IPS DF 6.9 (cell line): Measurements from ENCODE around the gene NXPH4.

Source experiments
- DNase-seq: peaks from one replicate; pipeline ENCODE4 v3.0.0-alpha.2; 2013; ENCODE audit warnings: low read depth, low spot score
- H3K27ac ChIP-seq: one replicate; pipeline ENCODE4 v1.5.1; 2013; ENCODE audit warnings: low read length, control low read depth
- H3K27me3 ChIP-seq: 2 replicates; pipeline ENCODE4 v1.6.1; 2013; ENCODE audit warnings: mild to moderate bottlenecking, low read length; ENCODE audit not compliant: control insufficient read depth, insufficient read depth
- H3K36me3 ChIP-seq: 2 replicates; pipeline ENCODE4 v1.6.1; 2013; ENCODE audit warnings: low read length; ENCODE audit not compliant: control insufficient read depth, insufficient read depth
- H3K4me1 ChIP-seq: 2 replicates; pipeline ENCODE4 v1.6.1; 2013; ENCODE audit warnings: low read length; ENCODE audit not compliant: control insufficient read depth, insufficient read depth
- H3K4me3 ChIP-seq: 2 replicates; pipeline ENCODE4 v1.5.1; 2013; ENCODE audit warnings: mild to moderate bottlenecking, low read length
- H3K9me3 ChIP-seq: 2 replicates; pipeline ENCODE4 v1.6.1; 2013; ENCODE audit warnings: low read length, inconsistent platforms; ENCODE audit not compliant: control insufficient read depth, insufficient read depth
- WGBS: extraction: QIAGEN DNeasy Blood & Tissue Kit; methylation state at CpG from one replicate; pipeline ENCODE4 v1.1.7; 2013; ENCODE audit warnings: mixed read lengths, missing lambda C conversion rate; ENCODE audit not compliant: insufficient read length, insufficient coverage; 5-methylcytosine and 5-hydroxymethylcytosine counted together

Gene NXPH4

GRCh38 chr12:57262126-57262822 is 45.7 kb downstream of the NXPH4 start:
- no CpG with 5 or more reads among the region's 3 CpGs for WGBS
- no peaks in the 10 kb centered on the region; the same call in 1 of the 2 replicates for H3K27me3 ChIP-seq
- H3K4me1 ChIP-seq, result no peaks in the 10 kb centered on the region
- no peaks in the 10 kb centered on the region for H3K9me3 ChIP-seq
- no peak overlapping the region for H3K4me3 ChIP-seq
- no peak overlapping the region for H3K27ac ChIP-seq
- no peak for DNase-seq
- H3K36me3 ChIP-seq, result 0 out of 2 replicates have a peak, but pooled peaks cover 3% of the 10 kb centered on the region

GRCh38 chr12:57263096-57263495 is 46.5 kb downstream of the NXPH4 start:
- Histone ChIP-seq H3K4me3 (no peak overlapping the region), H3K27ac (no peak overlapping the region), H3K9me3 (no peaks in the 10 kb centered on the region), H3K4me1 (no peaks in the 10 kb centered on the region), H3K27me3 (no peaks in the 10 kb centered on the region; the same call in 1 of the 2 replicates), H3K36me3 (0 out of 2 replicates have a peak, but pooled peaks cover 4% of the 10 kb centered on the region)
- WGBS, result no CpG with 5 or more reads among the region's 2 CpGs
- DNase-seq, result no peak

GRCh38 chr12:57266681-57267080 is 50.1 kb downstream of the NXPH4 start:
- Histone ChIP-seq H3K4me3 (no peak overlapping the region), H3K27ac (no peak overlapping the region), H3K36me3 (0 out of 2 replicates have a peak, but pooled peaks cover 3% of the 10 kb centered on the region), H3K4me1 (no peaks in the 10 kb centered on the region), H3K9me3 (no peaks in the 10 kb centered on the region), H3K27me3 (no peaks in the 10 kb centered on the region; the same call in 1 of the 2 replicates)
- DNase-seq, result no peak

GRCh38 chr12:57268264-57268663 is 51.7 kb downstream of the NXPH4 start:
- Histone ChIP-seq H3K4me1 (no peaks in the 10 kb centered on the region), H3K4me3 (no peak overlapping the region), H3K27me3 (no peaks in the 10 kb centered on the region; the same call in 1 of the 2 replicates), H3K9me3 (no peaks in the 10 kb centered on the region), H3K36me3 (0 out of 2 replicates have a peak, but pooled peaks cover 5% of the 10 kb centered on the region), H3K27ac (no peak overlapping the region)
- WGBS, result no CpG with 5 or more reads among the region's 7 CpGs
- DNase-seq, result no peak

- H3K36me3 ChIP-seq, result 0 out of 2 replicates have a peak, but pooled peaks cover 5% of the 10 kb centered on the region
- no peaks in the 10 kb centered on the region; the same call in 1 of the 2 replicates for H3K27me3 ChIP-seq
- H3K4me1 ChIP-seq, result no peaks in the 10 kb centered on the region
- DNase-seq, result no peak
- no peak overlapping the region for H3K27ac ChIP-seq
- no peak overlapping the region for H3K4me3 ChIP-seq
- H3K9me3 ChIP-seq, result no peaks in the 10 kb centered on the region
- WGBS, result no CpG with 5 or more reads among the region's 1 CpG
Measured at GRCh38 chr12:57270966-57271470, 54.4 kb downstream of the NXPH4 start.

GRCh38 chr12:57272337-57273151 is 56.0 kb downstream of the NXPH4 start:
- no CpG with 5 or more reads among the region's 7 CpGs for WGBS
- no peaks in the 10 kb centered on the region for H3K4me1 ChIP-seq
- H3K27ac ChIP-seq, result no peak overlapping the region
- H3K4me3 ChIP-seq, result no peak overlapping the region
- DNase-seq, result no peak
- H3K36me3 ChIP-seq, result 0 out of 2 replicates have a peak, but pooled peaks cover 5% of the 10 kb centered on the region
- H3K27me3 ChIP-seq, result no peaks in the 10 kb centered on the region
- no peaks in the 10 kb centered on the region for H3K9me3 ChIP-seq

GRCh38 chr12:57273516-57273915 is 56.9 kb downstream of the NXPH4 start:
- Histone ChIP-seq H3K36me3 (0 out of 2 replicates have a peak, but pooled peaks cover 2% of the 10 kb centered on the region), H3K4me3 (no peak overlapping the region), H3K9me3 (no peaks in the 10 kb centered on the region), H3K27me3 (no peaks in the 10 kb centered on the region), H3K4me1 (no peaks in the 10 kb centered on the region), H3K27ac (no peak overlapping the region)
- DNase-seq, result no peak
